ENCODE measurements around the gene GEMIN7.

GEMIN7 gene

DNA sequence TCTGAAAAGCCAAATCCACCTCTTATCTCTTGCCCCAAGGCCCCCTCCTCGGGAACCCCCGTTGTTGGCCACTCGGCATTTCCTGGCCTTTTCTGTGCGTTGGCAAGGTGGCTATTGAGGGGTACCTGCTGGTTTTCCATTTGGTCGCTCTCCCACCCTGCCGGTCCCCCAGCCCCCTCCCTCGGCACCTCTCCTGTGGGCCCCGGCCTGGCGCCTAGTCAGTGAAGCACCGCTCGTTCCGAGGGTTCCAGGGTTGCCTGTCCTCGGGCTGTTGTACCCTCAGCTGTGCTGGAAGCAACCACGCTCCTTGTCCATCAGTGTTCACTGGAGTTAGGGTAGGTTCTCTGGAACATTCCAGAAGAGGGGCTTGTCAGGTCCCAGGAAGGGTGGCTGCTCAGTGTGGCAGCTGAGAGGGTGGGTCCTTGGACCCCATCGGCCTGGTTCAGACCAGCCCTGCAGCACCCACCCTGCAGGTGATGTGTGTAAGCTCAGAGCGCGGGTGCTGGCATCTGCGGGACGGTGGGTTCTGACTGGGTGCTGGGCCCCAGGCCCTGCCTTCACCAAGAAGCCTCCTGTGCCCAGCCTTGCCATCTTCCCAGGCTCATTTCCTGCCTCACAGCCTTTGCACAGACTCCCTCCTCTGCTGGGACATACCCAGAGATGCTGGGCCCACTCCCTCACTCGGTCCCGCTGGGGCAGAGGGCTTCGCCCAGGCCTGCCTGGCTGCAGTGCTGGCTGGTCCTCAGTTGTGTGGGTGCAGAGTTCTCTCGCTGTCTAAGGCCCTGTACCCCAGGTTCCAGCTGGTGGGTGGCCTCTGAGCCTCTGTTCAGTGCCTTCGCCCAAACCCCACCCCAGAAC is 60.5 kb downstream of the GEMIN7 start:
- Histone ChIP-seq H3K4me1 (ENCODE audit: insufficient read depth, low read length) (peaks cover 17% of the 10 kb centered on the region), H3K27me3 (ENCODE audit: insufficient read depth, low read length) (no peaks in the 10 kb centered on the region), H3K9me3 (ENCODE audit: low read length) (peaks cover 2% of the 10 kb centered on the region), H3K4me3 (ENCODE audit: low read length) (no peak overlapping the region), H2AFZ (ENCODE audit: low read depth, low read length) (no peak overlapping the region), H3K36me3 (ENCODE audit: insufficient read depth, low read length) (peaks cover 32% of the 10 kb centered on the region)

DNA sequence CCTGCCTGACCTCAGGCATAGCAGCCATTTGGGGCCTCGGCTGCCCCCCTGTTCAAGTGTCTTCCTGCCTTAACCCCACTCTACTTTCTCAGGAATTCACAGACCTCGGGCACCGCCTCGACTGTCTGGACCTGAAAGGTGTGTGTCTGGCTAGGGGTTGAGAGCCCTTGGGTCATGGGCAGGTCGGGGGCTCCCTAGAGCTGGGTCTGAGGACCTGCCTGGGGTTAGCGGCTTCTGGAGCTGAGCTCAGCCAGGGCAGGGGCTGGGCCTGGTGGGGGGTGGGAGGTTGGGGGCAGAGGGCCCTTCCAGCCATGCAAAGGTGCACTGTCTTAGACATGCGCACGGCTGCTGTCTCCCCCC is 61.1 kb downstream of the GEMIN7 start:
- Histone ChIP-seq H3K4me3 (ENCODE audit: low read length) (no peak overlapping the region), H3K27me3 (ENCODE audit: insufficient read depth, low read length) (no peaks in the 10 kb centered on the region), H3K9me3 (ENCODE audit: low read length) (peaks cover 2% of the 10 kb centered on the region), H3K4me1 (ENCODE audit: insufficient read depth, low read length) (peaks cover 17% of the 10 kb centered on the region), H2AFZ (ENCODE audit: low read depth, low read length) (no peak overlapping the region), H3K36me3 (ENCODE audit: insufficient read depth, low read length) (peaks cover 35% of the 10 kb centered on the region)

DNA sequence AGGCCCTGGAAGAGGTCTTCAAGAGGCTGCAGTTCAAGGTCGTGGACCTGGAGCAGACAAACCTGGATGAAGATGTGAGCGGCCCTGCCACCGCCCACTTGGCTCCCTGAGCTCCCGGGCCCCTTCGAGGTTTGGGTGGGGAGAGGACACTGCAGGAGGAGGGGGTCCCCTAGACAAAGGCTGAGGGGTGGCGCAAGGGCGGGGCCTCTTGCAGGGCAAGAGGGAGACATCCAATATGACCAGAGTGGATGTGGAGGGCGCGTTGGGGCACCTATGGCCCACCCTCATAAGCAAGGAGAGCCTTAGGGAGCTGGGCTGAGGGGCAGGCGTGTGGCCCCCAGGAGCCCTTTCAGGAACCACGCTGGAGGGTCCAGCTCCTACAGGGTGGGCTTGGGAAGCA is 61.5 kb downstream of the GEMIN7 start:
- Histone ChIP-seq H3K36me3 (ENCODE audit: insufficient read depth, low read length) (peaks cover 38% of the 10 kb centered on the region), H3K9me3 (ENCODE audit: low read length) (peaks cover 2% of the 10 kb centered on the region), H3K4me3 (ENCODE audit: low read length) (no peak overlapping the region), H2AFZ (ENCODE audit: low read depth, low read length) (no peak overlapping the region), H3K27me3 (ENCODE audit: insufficient read depth, low read length) (no peaks in the 10 kb centered on the region), H3K4me1 (ENCODE audit: insufficient read depth, low read length) (peaks cover 17% of the 10 kb centered on the region)

All from neuron (in vitro differentiated cells).